Osteoblast (primary cell): Measurements from ENCODE around the gene XXYLT1. TPM values are rescaled to one million over a fixed set of nuclear protein-coding genes. Genes with fewer than 3 reads are reported as not detected.

Source experiments
- DNase-seq: peaks from one replicate; pipeline ENCODE4 v3.0.0; 2011; ENCODE audit warnings: low spot score, mixed read lengths; ENCODE audit not compliant: insufficient read length; ENCODE audit errors: missing footprints
- H2AFZ ChIP-seq: 2 replicates; pipeline ENCODE4 v1.6.0; 2011; ENCODE audit warnings: mild to moderate bottlenecking, low read length
- H3K27ac ChIP-seq: 2 replicates; pipeline ENCODE4 v1.5.1; 2011; ENCODE audit warnings: mild to moderate bottlenecking, low read depth, low read length, moderate library complexity
- H3K27me3 ChIP-seq: 2 replicates; pipeline ENCODE4 v1.6.0; 2012; ENCODE audit warnings: mild to moderate bottlenecking, control low read depth, inconsistent platforms, low read length, moderate library complexity; ENCODE audit not compliant: insufficient read depth
- H3K36me3 ChIP-seq: 2 replicates; pipeline ENCODE4 v1.5.1; 2011; ENCODE audit warnings: mild to moderate bottlenecking, low read length, control low read depth, moderate library complexity; ENCODE audit not compliant: insufficient read depth
- H3K4me1 ChIP-seq: 2 replicates; pipeline ENCODE4 v1.5.1; 2011; ENCODE audit warnings: mild to moderate bottlenecking, low read length, control low read depth, moderate library complexity; ENCODE audit not compliant: insufficient read depth
- H3K4me2 ChIP-seq: 2 replicates; pipeline ENCODE4 v1.6.0; 2011; ENCODE audit warnings: mild to moderate bottlenecking, low read length; ENCODE audit not compliant: insufficient read depth
- H3K4me3 ChIP-seq: fragments of 200-600 bp; sonication (generic); 3 replicates; pipeline ENCODE4 v1.5.1; 2012; ENCODE audit warnings: mild to moderate bottlenecking, low read length, inconsistent platforms; ENCODE audit not compliant: insufficient read depth
- H3K79me2 ChIP-seq: 2 replicates; pipeline ENCODE4 v1.6.0; 2012; ENCODE audit warnings: mild to moderate bottlenecking, low read length, control low read depth, inconsistent platforms; ENCODE audit not compliant: insufficient read depth
- H3K9me3 ChIP-seq: 2 replicates; pipeline ENCODE4 v1.5.1; 2011; ENCODE audit warnings: low read depth, low read length, control low read depth
- H4K20me1 ChIP-seq: 2 replicates; pipeline ENCODE4 v1.6.0; 2012; ENCODE audit warnings: mild to moderate bottlenecking, low read length, control low read depth; ENCODE audit not compliant: insufficient read depth
- total RNA-seq: library from RNA; depleted of rRNA; stranded (reverse); fragments of >200 nt; gene quantifications from 2 replicates; pipeline ENCODE4 v1.2.3, GENCODE V29; 2012
- TF ChIP-seq, protein P1 (sequence below): IDR thresholded peaks from 2 replicates; pipeline ENCODE4 v1.5.1; 2011; ENCODE audit warnings: mild to moderate bottlenecking, low read depth, low read length, moderate library complexity; ENCODE audit errors: extremely low read depth

Gene XXYLT1
- total RNA-seq, 1 donor: 28.2 TPM

DNA sequence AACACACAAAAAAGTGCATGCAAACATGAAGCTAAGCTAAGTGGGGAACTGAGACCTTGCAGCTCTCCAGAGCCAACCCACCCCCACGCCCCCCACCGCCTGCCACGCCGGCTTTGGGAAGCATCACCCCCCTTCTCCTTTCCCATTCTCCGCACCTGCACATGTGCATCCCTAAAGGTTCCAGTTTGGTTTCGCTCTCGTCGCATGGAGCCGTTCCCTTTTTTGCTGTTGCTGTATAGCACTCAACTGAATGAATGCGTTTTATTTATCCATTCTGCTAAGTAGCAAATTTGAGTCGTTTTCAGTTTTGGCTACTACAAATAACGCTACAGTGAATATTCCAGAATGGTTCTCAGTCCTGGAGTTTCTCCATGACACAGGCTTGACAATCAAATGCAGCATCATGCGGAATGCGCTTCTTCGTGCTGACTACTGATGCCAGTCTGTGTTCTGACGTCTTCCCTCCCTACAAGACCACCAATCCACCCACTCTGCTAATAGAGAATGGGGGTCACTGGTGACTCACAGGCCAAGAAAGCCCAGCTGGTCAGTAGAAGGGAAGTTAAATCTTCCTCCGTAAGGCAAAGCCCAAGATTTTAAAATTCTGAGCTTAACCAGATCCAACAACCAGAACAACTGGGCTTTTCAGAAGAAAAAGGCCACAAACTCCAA lies 115.3 kb downstream of the XXYLT1 start:
- H3K4me1 ChIP-seq: peaks cover 60% of the 10 kb centered on the region
- no peaks in the 10 kb centered on the region for H3K36me3 ChIP-seq
- no peaks in the 10 kb centered on the region for H3K9me3 ChIP-seq
- H3K79me2 ChIP-seq: no peaks in the 10 kb centered on the region
- H2AFZ ChIP-seq: no peak overlapping the region
- no peak overlapping the region for H3K4me3 ChIP-seq
- no peaks in the 10 kb centered on the region for H4K20me1 ChIP-seq
- peak overlapping the region; percentile 95 for H3K27ac ChIP-seq
- TF ChIP-seq, protein P1, sequence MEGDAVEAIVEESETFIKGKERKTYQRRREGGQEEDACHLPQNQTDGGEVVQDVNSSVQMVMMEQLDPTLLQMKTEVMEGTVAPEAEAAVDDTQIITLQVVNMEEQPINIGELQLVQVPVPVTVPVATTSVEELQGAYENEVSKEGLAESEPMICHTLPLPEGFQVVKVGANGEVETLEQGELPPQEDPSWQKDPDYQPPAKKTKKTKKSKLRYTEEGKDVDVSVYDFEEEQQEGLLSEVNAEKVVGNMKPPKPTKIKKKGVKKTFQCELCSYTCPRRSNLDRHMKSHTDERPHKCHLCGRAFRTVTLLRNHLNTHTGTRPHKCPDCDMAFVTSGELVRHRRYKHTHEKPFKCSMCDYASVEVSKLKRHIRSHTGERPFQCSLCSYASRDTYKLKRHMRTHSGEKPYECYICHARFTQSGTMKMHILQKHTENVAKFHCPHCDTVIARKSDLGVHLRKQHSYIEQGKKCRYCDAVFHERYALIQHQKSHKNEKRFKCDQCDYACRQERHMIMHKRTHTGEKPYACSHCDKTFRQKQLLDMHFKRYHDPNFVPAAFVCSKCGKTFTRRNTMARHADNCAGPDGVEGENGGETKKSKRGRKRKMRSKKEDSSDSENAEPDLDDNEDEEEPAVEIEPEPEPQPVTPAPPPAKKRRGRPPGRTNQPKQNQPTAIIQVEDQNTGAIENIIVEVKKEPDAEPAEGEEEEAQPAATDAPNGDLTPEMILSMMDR: no peak
- H3K27me3 ChIP-seq: no peaks in the 10 kb centered on the region
- no peak for DNase-seq
- H3K4me2 ChIP-seq: no peak overlapping the region

DNA sequence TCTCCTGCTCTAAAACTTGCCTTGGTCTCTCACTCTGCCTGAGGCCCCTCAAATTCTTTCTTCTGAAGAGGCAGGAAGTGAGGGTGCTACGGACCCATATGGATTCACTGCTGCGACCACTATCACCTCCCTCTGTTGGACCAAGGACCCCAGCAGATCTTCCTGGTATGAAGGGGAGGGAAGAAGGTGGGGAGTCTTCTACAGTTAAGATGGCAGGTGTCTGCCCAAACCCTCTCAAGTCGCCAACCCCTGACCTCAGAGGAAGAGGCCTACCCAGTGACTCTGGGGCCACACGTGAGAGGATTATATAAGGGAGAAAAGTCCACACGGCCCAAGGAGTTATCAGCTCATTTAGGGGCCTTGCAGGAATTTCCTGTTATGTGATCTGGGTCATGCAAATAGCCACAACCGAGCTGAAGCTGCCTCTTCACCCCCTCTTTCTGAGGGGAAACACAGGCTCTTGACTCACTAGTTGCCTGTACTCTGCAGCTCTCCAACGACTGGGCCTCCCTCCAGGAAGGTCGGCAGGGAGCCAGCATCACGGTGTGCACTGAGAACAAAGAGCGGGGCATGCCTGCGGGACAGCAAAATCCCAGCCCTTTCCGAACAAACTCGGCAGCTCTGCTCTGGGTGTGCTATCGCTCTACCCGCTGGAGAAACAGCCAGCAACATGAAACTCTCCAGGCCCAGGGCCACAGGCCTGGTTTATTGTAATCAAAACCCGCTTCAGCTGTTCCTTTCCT lies 116.0 kb downstream of the XXYLT1 start:
- Histone ChIP-seq H3K36me3 (no peaks in the 10 kb centered on the region), H3K4me3 (no peak overlapping the region), H3K4me2 (peak overlapping the region; percentile 52), H3K79me2 (no peaks in the 10 kb centered on the region), H3K4me1 (peaks cover 59% of the 10 kb centered on the region), H4K20me1 (no peaks in the 10 kb centered on the region), H2AFZ (peak overlapping the region; percentile 28), H3K27me3 (no peaks in the 10 kb centered on the region), H3K9me3 (no peaks in the 10 kb centered on the region), H3K27ac (peak overlapping the region; percentile 95)
- TF ChIP-seq, protein P1: no peak
- peak; percentile 94 for DNase-seq

DNA sequence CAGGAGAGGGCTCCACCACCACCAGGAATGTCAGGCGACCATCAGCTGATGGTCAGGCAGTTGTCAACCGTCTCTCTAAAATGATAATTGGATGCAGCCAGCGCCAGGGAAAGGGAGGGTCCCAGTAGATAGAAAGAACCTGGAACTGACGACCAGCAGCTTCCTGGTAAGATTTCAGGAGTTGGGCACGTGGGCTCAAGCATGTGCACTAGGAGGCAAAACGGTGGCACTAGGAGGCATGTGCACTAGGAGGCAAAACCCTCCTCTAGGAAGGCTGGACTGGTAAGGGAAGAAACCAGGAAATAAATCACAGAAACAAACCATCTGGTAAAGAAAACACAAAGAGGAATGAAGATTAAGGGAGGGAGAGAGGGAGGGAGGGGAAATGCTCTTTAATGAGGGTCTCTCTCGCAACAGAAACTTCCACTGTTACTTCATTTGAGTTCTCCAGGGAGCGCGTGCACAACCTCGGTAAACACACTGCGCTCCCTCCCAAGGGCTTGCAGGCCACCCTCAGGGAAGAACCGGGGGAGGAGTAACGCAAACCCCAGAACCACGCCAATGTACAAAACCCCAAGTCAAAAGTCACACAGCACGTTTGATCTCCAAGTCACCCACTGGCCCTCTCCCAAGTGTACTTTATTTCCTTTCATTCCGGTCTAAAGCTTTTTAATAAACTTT lies 116.7 kb downstream of the XXYLT1 start:
- H3K4me1 ChIP-seq: peaks cover 54% of the 10 kb centered on the region
- no peaks in the 10 kb centered on the region for H4K20me1 ChIP-seq
- H3K4me2 ChIP-seq: peak overlapping the region; percentile 52
- H3K4me3 ChIP-seq: no peak overlapping the region
- peak overlapping the region; percentile 95 for H3K27ac ChIP-seq
- H3K27me3 ChIP-seq: no peaks in the 10 kb centered on the region
- DNase-seq: peak; percentile 79
- H3K9me3 ChIP-seq: no peaks in the 10 kb centered on the region
- H3K79me2 ChIP-seq: no peaks in the 10 kb centered on the region
- H3K36me3 ChIP-seq: no peaks in the 10 kb centered on the region
- peak overlapping the region; percentile 40 for H2AFZ ChIP-seq
- TF ChIP-seq, protein P1: no peak

DNA sequence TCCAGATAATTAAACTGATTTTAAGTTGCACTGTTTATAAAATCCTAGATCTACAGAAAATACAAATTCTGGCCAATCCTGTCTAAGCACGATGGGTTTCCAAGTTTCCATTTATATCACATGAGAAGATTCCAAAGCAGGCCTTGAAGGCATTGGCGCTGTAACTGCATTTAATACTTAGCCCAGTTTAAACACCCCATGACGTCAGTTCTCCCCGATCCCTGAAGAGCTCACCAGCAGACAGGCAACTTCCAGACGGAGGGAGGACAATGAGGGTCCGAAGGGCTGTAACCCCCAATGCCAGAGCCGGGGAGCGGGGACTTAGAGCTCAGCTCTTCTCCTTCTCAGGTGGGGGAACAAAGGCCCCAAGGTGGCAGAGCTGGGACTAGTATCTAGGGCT lies 117.3 kb downstream of the XXYLT1 start:
- peaks cover 53% of the 10 kb centered on the region for H3K4me1 ChIP-seq

More for the DNA sequence above, 117.3 kb downstream of the XXYLT1 start:
- Histone ChIP-seq H3K4me3 (no peak overlapping the region), H3K9me3 (no peaks in the 10 kb centered on the region), H3K36me3 (no peaks in the 10 kb centered on the region), H2AFZ (no peak overlapping the region), H3K4me2 (no peak overlapping the region), H3K27me3 (no peaks in the 10 kb centered on the region), H3K79me2 (no peaks in the 10 kb centered on the region), H3K27ac (peak overlapping the region; percentile 95), H4K20me1 (no peaks in the 10 kb centered on the region)
- DNase-seq: peak; percentile 65
- TF ChIP-seq, protein P1: no peak
